HFF-Myc (cell line): Measurements from ENCODE around the gene FN1.

Experiments
- DNase-seq: peaks from one replicate; pipeline ENCODE4 v3.0.0-alpha.2; 2011; ENCODE audit warnings: low read depth; ENCODE audit errors: extremely low read depth
- H3K4me3 ChIP-seq: replicated peaks from 2 replicates; pipeline ENCODE4 v1.5.1; 2011; ENCODE audit warnings: low read depth, mild to moderate bottlenecking, control low read depth, low read length
- TF ChIP-seq, protein P1 (sequence below): IDR thresholded peaks from 2 replicates; pipeline ENCODE4 v1.5.1; 2012; ENCODE audit warnings: mild to moderate bottlenecking, low read depth, low read length, control low read depth; ENCODE audit errors: missing control alignments

FN1 gene

DNA sequence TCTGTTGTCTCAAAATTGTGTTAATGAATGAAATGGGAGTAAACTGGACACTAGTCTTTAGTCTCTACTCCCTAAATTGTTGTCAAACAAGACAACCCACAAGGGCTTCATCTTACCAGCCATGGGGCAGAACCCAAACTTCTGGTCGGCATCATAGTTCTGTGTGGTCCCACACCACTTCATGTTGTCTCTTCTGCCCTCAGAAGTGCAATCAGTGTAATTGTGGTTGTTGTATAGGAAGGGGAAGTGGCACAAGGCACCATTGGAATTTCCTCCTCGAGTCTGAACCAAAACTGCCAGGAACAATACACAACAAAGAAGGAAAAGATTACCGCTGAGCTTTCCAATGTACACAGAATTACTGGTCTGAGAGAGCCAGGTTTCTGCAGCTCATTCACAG lies 12.6 kb downstream of the FN1 start:
- TF ChIP-seq, protein P1, sequence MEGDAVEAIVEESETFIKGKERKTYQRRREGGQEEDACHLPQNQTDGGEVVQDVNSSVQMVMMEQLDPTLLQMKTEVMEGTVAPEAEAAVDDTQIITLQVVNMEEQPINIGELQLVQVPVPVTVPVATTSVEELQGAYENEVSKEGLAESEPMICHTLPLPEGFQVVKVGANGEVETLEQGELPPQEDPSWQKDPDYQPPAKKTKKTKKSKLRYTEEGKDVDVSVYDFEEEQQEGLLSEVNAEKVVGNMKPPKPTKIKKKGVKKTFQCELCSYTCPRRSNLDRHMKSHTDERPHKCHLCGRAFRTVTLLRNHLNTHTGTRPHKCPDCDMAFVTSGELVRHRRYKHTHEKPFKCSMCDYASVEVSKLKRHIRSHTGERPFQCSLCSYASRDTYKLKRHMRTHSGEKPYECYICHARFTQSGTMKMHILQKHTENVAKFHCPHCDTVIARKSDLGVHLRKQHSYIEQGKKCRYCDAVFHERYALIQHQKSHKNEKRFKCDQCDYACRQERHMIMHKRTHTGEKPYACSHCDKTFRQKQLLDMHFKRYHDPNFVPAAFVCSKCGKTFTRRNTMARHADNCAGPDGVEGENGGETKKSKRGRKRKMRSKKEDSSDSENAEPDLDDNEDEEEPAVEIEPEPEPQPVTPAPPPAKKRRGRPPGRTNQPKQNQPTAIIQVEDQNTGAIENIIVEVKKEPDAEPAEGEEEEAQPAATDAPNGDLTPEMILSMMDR = no peak
- H3K4me3 ChIP-seq = no peak overlapping the region
- DNase-seq = no peak

DNA sequence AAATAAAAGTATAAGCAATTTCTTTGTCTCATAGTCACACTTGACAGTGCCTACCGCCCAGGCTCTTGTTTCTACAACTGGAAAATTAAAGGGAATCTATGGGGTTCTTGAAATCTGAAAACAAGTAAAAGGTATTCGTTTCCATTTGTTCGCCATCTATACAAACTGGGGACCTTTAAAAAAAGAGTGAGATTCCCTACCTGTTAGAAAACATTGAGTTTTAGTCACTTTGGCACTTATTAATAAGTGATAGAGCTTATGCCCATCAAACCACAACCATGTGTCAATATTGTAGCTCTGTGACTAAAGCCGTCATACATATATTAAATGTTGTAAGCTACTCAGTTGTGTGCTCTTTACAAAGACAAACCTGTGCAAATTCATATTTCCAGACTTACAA lies 13.2 kb downstream of the FN1 start:
- TF ChIP-seq, protein P1 = no peak
- H3K4me3 ChIP-seq = no peak overlapping the region
- no peak for DNase-seq

DNA sequence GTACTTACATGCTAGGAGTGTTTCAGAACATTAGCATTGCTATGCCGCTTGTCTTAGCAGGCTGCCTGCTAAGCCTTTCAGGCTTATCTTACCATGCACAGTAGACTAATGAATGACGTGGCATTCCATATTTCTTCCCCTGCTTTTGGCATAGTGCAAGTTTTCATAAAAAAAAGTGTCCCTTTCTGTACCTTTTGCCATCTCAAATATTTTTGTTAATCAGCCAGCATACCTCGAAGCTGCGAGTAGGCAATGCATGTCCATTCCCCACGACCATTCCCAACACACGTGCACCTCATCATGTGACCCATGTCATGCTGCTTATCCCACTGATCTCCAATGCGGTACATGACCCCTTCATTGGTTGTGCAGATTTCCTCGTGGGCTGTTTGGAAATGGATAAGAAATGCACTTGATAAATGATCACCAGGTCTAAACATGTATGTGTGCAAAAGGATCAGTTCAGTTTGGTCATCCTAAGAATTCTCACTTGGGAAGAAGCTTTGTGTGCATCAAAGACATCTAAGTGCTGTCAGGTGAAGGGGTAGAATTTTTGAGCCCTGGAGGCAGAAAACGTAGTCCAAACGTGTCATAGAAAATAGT lies 13.9 kb downstream of the FN1 start:
- DNase-seq = no peak
- H3K4me3 ChIP-seq = no peak overlapping the region
- TF ChIP-seq, protein P1 = no peak

DNA sequence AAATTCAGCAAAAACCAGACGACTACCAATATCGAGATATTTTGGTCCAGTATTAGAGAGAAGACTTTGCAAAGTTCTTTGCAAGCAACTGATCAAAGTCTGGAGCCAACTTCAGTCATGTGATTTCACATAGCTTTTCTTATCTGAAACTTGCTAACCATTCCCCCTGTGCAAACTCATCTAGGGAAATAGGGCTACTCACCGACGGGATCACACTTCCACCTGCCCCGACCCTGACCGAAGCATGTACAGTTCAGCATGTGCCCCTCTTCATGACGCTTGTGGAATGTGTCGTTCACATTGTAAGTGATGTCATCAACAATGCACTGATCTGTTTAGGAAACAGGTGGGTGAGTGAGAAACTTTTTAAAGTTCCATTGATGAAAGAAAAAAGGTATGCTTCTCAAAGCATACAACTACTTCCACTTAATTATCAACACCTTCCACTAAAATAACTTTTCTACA lies 15.4 kb downstream of the FN1 start:
- DNase-seq = no peak
- TF ChIP-seq, protein P1 = no peak
- no peak overlapping the region for H3K4me3 ChIP-seq

DNA sequence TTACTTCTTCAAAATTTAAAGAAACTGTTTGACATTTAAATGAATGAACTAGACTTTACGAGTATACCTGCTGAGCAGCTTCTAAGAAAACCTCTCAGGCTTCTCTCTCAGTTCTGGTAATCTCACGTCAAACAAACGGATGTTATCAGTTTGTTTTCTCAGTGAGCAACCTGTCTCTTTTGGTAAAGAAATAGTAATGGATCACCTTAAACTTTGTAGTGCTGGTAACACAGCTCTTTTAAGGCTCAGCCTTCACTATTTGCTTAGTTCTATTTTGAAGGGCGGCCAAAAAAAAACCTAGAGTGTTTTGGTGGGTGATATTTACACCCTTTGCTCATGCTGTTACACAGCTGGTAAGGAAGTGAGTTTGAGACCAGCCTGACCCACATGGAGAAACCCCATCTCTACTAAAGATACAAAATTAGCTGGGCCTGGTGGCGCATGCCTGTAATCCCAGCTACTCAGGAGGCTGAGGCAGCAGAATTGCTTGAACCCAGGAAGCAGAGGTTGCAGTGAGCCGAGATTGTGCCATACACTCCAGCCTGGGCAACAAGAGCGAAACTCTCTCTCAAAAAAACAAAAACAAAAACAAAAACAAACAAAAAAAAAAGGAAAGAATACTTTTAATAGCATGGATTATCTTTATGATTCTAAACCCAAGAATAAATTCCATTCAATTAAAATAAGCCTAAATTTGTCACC lies 15.9 kb downstream of the FN1 start:
- H3K4me3 ChIP-seq = no peak overlapping the region
- no peak for DNase-seq
- TF ChIP-seq, protein P1 = no peak

DNA sequence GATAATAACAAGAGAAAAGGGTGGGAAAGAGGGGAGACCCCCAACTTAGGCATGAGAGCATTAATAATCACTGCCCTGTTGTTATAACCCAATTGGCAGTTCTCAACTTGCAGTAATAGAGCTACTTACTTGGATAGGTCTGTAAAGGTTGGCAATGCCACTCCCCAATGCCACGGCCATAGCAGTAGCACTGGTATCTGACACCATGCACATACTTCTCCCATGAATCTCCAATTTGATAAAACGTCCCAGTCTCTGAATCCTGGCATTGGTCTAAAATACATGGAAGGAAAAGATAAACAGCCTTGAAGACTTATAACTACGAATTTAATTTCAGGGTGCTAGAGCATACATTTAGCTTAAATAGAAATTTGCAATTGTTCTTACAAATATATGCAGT lies 16.8 kb downstream of the FN1 start:
- TF ChIP-seq, protein P1 = no peak
- no peak for DNase-seq
- no peak overlapping the region for H3K4me3 ChIP-seq
